ENCODE results near the gene SEMA6B. TPM values are rescaled to one million over a fixed set of nuclear protein-coding genes. Genes with fewer than 3 reads are reported as not detected.

The SEMA6B gene
- polyA plus RNA-seq, 3 donors = 3.3 to 34.5 (median 18.6) TPM

DNA sequence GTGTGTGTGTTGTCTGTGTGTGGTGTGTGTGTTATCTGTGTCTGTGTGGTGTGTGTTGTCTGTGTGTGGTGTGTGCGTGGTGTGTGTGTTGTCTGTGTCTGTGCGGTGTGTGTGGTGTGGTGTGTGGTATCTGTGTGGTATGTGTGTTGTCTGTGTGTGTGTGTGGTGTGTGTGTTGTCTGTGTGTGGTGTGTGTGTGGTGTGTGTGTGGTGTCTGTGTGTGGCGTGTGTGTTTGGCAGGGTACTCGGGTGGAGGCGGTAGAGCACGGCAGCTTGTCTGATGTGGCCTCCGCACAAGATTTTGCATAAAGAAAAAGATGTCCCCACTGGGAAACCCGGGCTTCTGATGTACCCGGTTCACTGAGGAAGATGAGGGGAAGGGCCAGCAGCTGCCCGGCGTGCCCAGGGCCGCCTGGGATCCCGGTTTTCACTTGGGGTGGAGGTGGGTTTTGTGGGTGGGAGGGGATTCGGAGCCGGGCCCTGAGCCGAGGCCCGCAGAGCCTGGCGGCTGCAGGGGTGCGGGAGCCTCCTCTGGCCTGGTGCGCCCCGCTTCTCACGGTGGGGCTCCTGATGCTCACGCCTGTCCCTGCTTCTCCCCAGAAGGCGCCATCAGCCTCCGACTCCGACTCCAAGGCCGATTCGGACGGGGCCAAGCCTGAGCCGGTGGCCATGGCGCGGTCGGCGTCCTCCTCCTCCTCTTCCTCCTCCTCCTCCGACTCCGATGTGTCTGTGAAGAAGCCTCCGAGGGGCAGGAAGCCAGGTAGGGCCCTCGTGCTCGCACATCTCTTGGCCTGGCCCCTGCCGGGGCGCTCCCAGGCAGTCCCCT lies 66.2 kb downstream of the SEMA6B start:
- 93 to 95% (median 95%) methylated on average over 32 to 41 of the region's 41 CpGs for WGBS, 3 donors
- H3K27ac ChIP-seq (ENCODE audit: low read depth, low read length) = no peak overlapping the region

Other genes with a start within 250 kb of the SEMA6B start
- gene STAP2, start 220.9 kb downstream of the SEMA6B start, polyA plus RNA-seq = 10 to 100 TPM in 2 of 3 donors, 1 to 10 TPM in 1; 6.4 to 15.5 (median 10.1) TPM
- gene MPND, start 216.1 kb downstream of the SEMA6B start, polyA plus RNA-seq = 10 to 100 TPM; 12.0 to 21.6 (median 17.2) TPM
- gene SH3GL1, start 159.1 kb downstream of the SEMA6B start, polyA plus RNA-seq = 10 to 100 TPM; 33.2 to 87.8 (median 74.0) TPM
- gene CHAF1A, start 157.0 kb downstream of the SEMA6B start, polyA plus RNA-seq = 1 to 10 TPM; 3.0 to 7.9 (median 7.4) TPM
- 100 to 1,000 TPM in 2 of 3 donors, 10 to 100 TPM in 1; 81.6 to 161 (median 146) TPM for gene UBXN6, start 101.9 kb downstream of the SEMA6B start, polyA plus RNA-seq
- gene HDGFL2, start 87.4 kb downstream of the SEMA6B start, polyA plus RNA-seq = 10 to 100 TPM; 20.5 to 60.3 (median 24.6) TPM
- gene PLIN4, start 41.2 kb downstream of the SEMA6B start, polyA plus RNA-seq = 100 to 1,000 TPM in 2 of 3 donors, 10 to 100 TPM in 1; 73.6 to 954 (median 135) TPM
- gene PLIN5, start 24.5 kb downstream of the SEMA6B start, polyA plus RNA-seq = 100 to 1,000 TPM in 1 of 3 donors, 10 to 100 TPM in 2; 38.2 to 205 (median 66.1) TPM
- 10 to 100 TPM in 2 of 3 donors, 1 to 10 TPM in 1; 7.1 to 18.6 (median 13.4) TPM for gene LRG1, start 19.6 kb downstream of the SEMA6B start, polyA plus RNA-seq
- gene TNFAIP8L1, start 79.8 kb upstream of the SEMA6B start, polyA plus RNA-seq = 1 to 10 TPM; 2.0 to 9.2 (median 5.3) TPM
- gene MYDGF, start 110.7 kb upstream of the SEMA6B start, polyA plus RNA-seq = 100 to 1,000 TPM in 2 of 3 donors, 10 to 100 TPM in 1; 53.1 to 168 (median 129) TPM
- 10 to 100 TPM; 18.6 to 36.4 (median 23.4) TPM for gene DPP9, start 164.2 kb upstream of the SEMA6B start, polyA plus RNA-seq
- 1 to 10 TPM; 3.3 to 6.1 (median 5.5) TPM for gene FEM1A, start 232.1 kb upstream of the SEMA6B start, polyA plus RNA-seq